Pancreas (tissue), 10 donors: ENCODE data around the gene EYA3. TPM values are rescaled to one million over a fixed set of nuclear protein-coding genes. Genes with fewer than 3 reads are reported as not detected.

Experiments
- ATAC-seq, 4 donors: fragments of 200-7000 bp; cut with Tn5 transposase; one replicate each; pipeline versions ENCODE4 v1.8.0 to v1.9.1; 2020; ENCODE audit warnings: mild to moderate bottlenecking in 4 of 4, moderate library complexity in 4 of 4
- DNase-seq, 6 donors: peaks; one replicate each; pipeline ENCODE4 v3.0.0-alpha.2; 2020
- FAIRE-seq: peaks from 2 replicates; lab custom pipeline; 2012; peaks lifted over from hg19 to GRCh38; lab: Jason Lieb, UNC
- H3K27ac ChIP-seq, 4 donors: fragments of 200-600 bp; sonication (generic); 1 replicate in 3 of 4; 2 replicates in 1 of 4; pipeline versions ENCODE4 v1.5.0 to v1.8.0; 2020
- H3K27me3 ChIP-seq, 4 donors: fragments of 200-600 bp; one replicate each; pipeline ENCODE4 v1.8.0; 2021
- H3K36me3 ChIP-seq, 3 donors: fragments of 200-600 bp; sonication (generic) in 1 of 3; one replicate each; pipeline versions ENCODE4 v1.5.0 to v1.8.0; 2020 to 2021
- H3K4me1 ChIP-seq, 3 donors: fragments of 200-600 bp; one replicate each; pipeline ENCODE4 v1.8.0; 2021
- H3K4me3 ChIP-seq, 4 donors: fragments of 200-600 bp; sonication (generic) in 2 of 4; one replicate each; pipeline versions ENCODE4 v1.5.0 to v1.8.0; 2020 to 2021
- H3K9me3 ChIP-seq, 4 donors: fragments of 200-600 bp; one replicate each; pipeline ENCODE4 v1.8.0; 2021
- WGBS, 2 donors: extraction: QIAGEN DNeasy Blood & Tissue Kit; methylation state at CpG; one replicate each; pipeline ENCODE4 v1.1.7; 2013; 5-methylcytosine and 5-hydroxymethylcytosine counted together
- intact Hi-C, 3 donors: fragments of 100-400 bp; cut with DNase I; formaldehyde crosslinking; loops; one replicate each; pipeline versions ENCODE4 v1.11.1 to v1.14.2; 2022
- polyA plus RNA-seq, 2 donors: library from polyadenylated mRNA; stranded (reverse); fragments of 200-250 nt; gene quantifications; one replicate each; pipeline ENCODE4 v1.2.3, GENCODE V29; 2013
- total RNA-seq, 6 donors: library from RNA; stranded (reverse); fragmentation: NEBNext Ultra II Directional in 4 of 6; extraction: Animal tissue kit (Norgen Biotek cat#: 25700) in 4 of 6; gene quantifications; one replicate each; pipeline versions ENCODE4 v1.2.1 to v1.2.4, GENCODE V29; 2021 to 2023
- TF ChIP-seq, protein P1 (sequence below), 4 donors: fragments of 200-600 bp; sonication (generic) in 3 of 4; IDR thresholded peaks; one replicate each; pipeline versions ENCODE4 v1.5.0 to v1.8.0; 2021; ENCODE audit warnings: antibody characterized with exemption in 4 of 4
- donor health status: healthy with polysubstance abuse.
- donor health status: DM: no; HTN: no; CAD: no; lungs with moderate emphysema.
- donor health status: DM: no; HTN: no; CAD: no.
- donor health status: control.
- donor health status: control.
- donor health status: Bipolar disorder and iron deficiency.
- donor health status: DM: yes; HTN: yes; CAD: no.
- donor health status: DM: no; HTN: no; CAD: no.
- donor health status: DM: no; HTN: no; CAD: no.
- donor health status: DM: yes; HTN: yes; CAD: no.

EYA3 gene
- total and polyA plus RNA-seq, 8 donors: 3.4 to 14.6 (median 6.9) TPM

DNA sequence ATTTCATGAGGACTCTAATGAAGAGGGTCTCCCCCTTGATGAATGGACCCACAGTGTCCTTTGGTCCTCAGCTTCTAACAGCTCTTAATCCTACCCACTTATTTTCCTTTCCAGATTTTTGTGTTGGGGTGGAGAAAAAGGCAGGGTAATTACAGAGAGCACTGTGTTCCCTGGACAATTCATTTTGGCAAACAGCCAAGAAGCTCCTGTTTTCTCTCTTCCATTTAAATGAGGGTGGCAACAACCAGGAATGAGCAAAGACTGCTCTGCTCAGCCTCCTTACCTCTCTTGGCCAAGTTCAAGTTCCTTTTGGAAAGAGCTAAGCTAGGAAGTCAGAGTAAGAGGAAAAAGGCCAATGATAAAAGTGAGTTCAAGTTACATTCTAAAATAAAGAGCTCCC is 116.7 kb downstream of the EYA3 start:
- Histone ChIP-seq H3K4me1 (no peaks in the 10 kb centered on the region), H3K36me3 (peaks cover 3 to 26% (median 3%) of the 10 kb centered on the region in 3 donors), H3K4me3 (no peak overlapping the region), H3K9me3 (no peaks in the 10 kb centered on the region), H3K27ac (no peak overlapping the region), H3K27me3 (no peaks in the 10 kb centered on the region)
- TF ChIP-seq, protein P1, sequence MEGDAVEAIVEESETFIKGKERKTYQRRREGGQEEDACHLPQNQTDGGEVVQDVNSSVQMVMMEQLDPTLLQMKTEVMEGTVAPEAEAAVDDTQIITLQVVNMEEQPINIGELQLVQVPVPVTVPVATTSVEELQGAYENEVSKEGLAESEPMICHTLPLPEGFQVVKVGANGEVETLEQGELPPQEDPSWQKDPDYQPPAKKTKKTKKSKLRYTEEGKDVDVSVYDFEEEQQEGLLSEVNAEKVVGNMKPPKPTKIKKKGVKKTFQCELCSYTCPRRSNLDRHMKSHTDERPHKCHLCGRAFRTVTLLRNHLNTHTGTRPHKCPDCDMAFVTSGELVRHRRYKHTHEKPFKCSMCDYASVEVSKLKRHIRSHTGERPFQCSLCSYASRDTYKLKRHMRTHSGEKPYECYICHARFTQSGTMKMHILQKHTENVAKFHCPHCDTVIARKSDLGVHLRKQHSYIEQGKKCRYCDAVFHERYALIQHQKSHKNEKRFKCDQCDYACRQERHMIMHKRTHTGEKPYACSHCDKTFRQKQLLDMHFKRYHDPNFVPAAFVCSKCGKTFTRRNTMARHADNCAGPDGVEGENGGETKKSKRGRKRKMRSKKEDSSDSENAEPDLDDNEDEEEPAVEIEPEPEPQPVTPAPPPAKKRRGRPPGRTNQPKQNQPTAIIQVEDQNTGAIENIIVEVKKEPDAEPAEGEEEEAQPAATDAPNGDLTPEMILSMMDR (IDR thresholded peaks at IDR 0.05): no peak
- intact Hi-C loops: no loop called here
- ATAC-seq (peak in 2 of 4 donors; percentile 38 to 59), FAIRE-seq (no peak), DNase-seq (no peak)

DNA sequence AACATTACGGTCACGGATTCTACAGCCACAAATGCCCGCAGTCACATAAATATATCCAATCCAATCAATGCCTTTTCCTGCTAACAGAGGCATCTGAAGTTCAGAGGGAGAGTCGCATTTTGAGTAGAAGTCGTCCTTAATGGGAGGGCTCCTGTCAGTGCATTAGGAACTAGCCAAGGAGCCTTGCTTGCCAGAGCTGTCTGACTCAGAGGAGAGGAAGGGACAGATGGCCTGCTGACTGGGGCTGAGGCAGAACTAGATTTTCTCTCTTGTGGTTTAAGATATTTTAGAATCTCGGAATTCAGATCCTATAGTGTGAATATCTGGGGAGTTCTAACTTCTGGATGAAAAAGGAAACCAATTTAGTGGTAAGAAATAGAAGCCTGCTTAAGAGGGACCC is 118.0 kb downstream of the EYA3 start:
- TF ChIP-seq, protein P1 (IDR thresholded peaks at IDR 0.05): no peak
- no peak for DNase-seq
- intact Hi-C loops: no loop called here
- H3K4me1 ChIP-seq: no peaks in the 10 kb centered on the region
- WGBS, 2 donors: 87 to 89% methylated on average over 6 of the region's 6 CpGs
- FAIRE-seq: no peak
- no peak overlapping the region for H3K27ac ChIP-seq
- H3K27me3 ChIP-seq: no peaks in the 10 kb centered on the region
- H3K4me3 ChIP-seq: no peak overlapping the region
- ATAC-seq: peak in 3 of 4 donors; percentile 24 to 55 (median 43)
- peaks cover 3 to 28% (median 9%) of the 10 kb centered on the region in 3 donors for H3K36me3 ChIP-seq
- H3K9me3 ChIP-seq: no peaks in the 10 kb centered on the region

DNA sequence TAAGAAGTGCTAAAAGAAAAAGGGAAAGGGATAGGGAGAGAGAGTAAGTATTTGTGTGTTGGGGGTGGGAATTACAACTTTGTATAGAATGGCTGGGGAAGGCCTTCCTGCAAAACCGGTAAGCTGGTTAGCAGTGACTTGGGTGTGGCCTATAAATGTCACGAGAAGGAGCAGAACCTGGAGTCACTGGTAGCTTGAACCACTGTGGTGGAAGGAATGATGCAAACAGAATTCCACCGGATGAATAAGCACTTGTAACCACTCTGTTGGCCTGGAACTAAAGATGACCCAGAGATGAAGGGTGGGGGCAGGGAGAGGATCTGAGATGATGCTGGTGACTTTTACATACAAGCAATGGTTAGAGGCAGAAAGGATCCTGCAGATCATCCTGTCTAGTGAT is 119.7 kb downstream of the EYA3 start:
- FAIRE-seq: no peak
- Histone ChIP-seq H3K9me3 (no peaks in the 10 kb centered on the region), H3K4me1 (no peaks in the 10 kb centered on the region), H3K36me3 (peaks cover 0 to 36% (median 9%) of the 10 kb centered on the region in 3 donors), H3K27me3 (no peaks in the 10 kb centered on the region), H3K4me3 (no peak overlapping the region), H3K27ac (no peak overlapping the region)
- ATAC-seq: peak in 2 of 4 donors; percentile 25 to 38
- intact Hi-C loops: no loop called here
- TF ChIP-seq, protein P1 (IDR thresholded peaks at IDR 0.05): no peak
- WGBS, 2 donors: 70% methylated on average over 3 of the region's 3 CpGs
- no peak for DNase-seq

DNA sequence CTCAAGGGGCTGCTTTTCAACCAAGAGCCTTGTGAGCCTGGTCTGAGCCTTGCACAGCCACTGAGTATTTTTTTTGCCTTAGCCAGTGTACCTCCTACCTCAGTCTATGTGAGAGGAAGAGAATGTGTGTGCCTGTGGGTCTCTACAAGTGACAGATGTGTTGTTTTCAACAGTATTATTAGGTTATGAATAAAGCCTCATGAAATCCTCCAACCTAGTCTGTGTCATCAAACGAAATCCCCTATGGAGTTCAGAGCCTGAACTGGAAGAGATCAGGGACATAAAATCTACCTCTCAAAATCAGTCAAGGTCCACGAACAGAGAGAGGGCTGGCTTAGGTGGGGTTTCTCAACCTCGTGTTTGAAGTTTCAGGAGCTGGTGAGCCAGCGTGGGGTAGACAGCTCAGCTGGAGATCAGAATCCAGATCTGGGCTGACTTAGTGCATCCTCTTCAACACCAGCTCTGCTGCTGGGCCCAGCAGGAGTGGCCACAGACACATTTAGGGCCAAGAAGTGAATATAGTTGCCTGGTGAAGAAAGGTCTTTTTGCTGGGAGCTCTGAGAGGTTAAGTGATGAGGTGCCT is 120.4 kb downstream of the EYA3 start:
- Histone ChIP-seq H3K27ac (no peak overlapping the region), H3K27me3 (no peaks in the 10 kb centered on the region), H3K4me3 (no peak overlapping the region), H3K9me3 (no peaks in the 10 kb centered on the region), H3K4me1 (no peaks in the 10 kb centered on the region), H3K36me3 (peaks cover 0 to 36% (median 9%) of the 10 kb centered on the region in 3 donors)
- TF ChIP-seq, protein P1 (IDR thresholded peaks at IDR 0.05): no peak
- WGBS, 2 donors: 79 to 86% methylated on average over 4 of the region's 4 CpGs
- ATAC-seq (no peak), DNase-seq (no peak), FAIRE-seq (no peak)
- intact Hi-C loops: no loop called here

DNA sequence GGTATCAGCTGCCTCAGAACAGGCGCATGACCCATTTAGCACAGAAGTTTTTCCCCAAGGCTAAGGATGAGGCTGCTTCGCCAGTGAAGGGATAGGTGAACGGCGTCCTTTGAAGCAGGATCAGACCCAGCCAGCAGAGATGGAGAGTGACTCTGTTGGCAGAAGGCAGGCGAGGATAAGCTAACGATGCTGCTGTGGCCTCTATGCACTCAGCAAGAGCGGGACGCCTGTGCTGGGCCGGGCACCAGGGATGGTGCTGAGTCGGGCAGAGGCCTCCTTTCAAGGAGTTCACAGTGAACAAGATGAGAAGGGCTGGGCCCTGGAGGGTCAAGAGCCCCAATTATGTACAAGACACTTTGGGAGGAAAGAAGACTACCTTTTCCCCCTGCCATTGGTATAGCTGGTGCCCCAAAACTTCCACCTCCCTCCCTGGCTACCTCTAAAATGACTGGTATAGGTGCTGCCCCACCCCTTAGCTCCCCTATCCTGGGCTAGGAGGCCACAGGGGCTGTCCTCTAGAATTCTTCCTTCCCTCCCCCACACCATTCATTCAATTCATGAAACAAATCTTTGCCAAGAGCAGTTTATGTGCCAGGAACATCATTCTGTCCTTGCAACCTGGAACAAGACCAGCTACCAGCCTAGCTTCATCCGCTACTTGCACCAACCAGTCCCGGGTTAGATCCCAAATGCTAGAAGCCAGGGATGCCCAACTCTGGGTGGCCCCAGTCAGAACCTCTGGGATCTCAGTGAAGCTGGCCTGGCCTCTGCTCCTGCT is 121.1 kb downstream of the EYA3 start:
- WGBS, 2 donors: 88 to 90% methylated on average over 12 of the region's 12 CpGs
- DNase-seq (no peak), ATAC-seq (no peak), FAIRE-seq (no peak)
- Histone ChIP-seq H3K27me3 (no peaks in the 10 kb centered on the region), H3K4me1 (no peaks in the 10 kb centered on the region), H3K9me3 (no peaks in the 10 kb centered on the region), H3K36me3 (peaks cover 0 to 36% (median 9%) of the 10 kb centered on the region in 3 donors), H3K27ac (no peak overlapping the region), H3K4me3 (no peak overlapping the region)
- TF ChIP-seq, protein P1 (IDR thresholded peaks at IDR 0.05): no peak
- intact Hi-C loops: no loop called here
